Activated CD4-positive, alpha-beta T cell treated with anti-CD3 and anti-CD28 coated beads, Interleukin-2, Interleukin-6, amounts not matched to agents 100 ng/mL and 50 ng/mL, durations not matched to agents 16 hours and 8 hours (primary cell): Measurements from ENCODE around the gene HFE.
"Not testable (repeated sequence)": the region's sequence is repeated elsewhere in the genome, so short reads cannot be mapped to it uniquely, and the experiment has no call there.

Source experiments
- DNase-seq: peaks from one replicate; pipeline ENCODE4 v3.0.0-alpha.2; 2020

Gene HFE

DNA sequence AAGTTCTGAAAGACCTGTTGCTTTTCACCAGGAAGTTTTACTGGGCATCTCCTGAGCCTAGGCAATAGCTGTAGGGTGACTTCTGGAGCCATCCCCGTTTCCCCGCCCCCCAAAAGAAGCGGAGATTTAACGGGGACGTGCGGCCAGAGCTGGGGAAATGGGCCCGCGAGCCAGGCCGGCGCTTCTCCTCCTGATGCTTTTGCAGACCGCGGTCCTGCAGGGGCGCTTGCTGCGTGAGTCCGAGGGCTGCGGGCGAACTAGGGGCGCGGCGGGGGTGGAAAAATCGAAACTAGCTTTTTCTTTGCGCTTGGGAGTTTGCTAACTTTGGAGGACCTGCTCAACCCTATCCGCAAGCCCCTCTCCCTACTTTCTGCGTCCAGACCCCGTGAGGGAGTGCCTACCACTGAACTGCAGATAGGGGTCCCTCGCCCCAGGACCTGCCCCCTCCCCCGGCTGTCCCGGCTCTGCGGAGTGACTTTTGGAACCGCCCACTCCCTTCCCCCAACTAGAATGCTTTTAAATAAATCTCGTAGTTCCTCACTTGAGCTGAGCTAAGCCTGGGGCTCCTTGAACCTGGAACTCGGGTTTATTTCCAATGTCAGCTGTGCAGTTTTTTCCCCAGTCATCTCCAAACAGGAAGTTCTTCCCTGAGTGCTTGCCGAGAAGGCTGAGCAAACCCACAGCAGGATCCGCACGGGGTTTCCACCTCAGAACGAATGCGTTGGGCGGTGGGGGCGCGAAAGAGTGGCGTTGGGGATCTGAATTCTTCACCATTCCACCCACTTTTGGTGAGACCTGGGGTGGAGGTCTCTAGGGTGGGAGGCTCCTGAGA, at the start of gene HFE:
TSS of gene HFE (plus strand) at position 146 of the 832 bp plus-strand sequence. CDS start at position 158, 12 bp downstream.
- DNase-seq = peak; percentile 25

DNA sequence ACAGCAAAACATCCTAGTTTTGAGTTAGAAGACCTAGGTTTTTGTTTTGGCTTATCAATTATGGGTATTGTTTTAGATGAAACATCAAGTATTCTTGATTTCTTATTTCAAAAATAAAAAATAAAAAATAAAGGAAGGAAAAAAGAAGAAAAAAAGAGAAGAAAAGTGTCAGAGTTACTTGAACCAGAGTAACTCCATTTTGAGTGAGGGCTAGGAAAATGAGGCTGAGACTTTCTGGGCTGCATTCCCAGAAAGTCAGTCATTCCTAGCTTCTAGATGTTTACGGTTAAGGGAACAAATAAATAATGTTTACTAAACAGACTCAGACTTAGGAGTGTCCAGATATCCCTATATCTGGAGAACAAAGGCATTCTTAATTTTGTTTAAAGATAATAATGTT, 45.3 kb upstream of the HFE start:
- DNase-seq = no peak

- peak; percentile 93 for DNase-seq
Observed at GRCh38 chr6:26043384-26044139, 43.7 kb upstream of the HFE start.

DNA sequence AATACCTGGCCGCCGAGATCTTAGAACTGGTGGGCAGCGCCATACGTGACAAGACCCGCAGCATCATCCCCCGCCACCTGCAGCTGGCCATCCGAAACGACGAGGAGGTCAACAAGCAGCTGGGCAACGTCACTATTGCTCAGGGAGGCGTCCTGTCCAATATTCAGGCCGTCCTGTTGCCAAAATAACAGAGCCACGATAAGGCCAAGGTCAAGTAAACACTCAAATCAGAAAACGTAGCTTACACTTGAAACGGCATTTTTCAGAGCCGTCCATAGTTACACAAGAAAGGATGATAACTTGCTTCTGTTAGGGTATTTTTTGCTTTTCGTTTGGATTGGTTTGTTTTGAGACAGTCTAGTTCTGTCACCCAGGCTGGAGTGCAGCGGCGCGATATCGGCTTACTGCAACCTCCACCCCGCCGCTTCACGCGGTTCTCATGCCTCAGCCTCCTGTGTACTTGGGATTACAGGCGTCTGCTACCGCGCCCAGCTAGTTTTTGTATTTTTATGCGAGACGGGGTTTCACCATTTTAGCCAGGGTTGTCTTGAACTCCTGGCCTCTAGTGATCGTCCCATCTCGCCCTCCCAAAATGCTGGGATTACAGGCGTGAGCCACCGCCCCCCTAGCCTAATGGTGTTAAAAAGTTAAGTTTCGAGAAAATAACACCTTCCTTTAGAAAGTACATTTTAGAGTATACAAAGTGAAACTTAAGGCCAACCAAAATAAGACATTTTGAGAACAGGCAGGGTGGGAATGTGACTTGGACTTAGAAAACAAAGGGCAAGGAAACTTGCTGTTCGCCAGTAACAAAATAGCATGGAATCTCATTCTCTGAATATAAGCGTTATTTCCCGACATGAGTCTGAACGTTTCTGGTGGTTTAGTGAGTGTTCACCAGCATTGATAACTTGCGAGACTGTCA, 42.8 kb upstream of the HFE start:
- peak; percentile 69 for DNase-seq

DNA sequence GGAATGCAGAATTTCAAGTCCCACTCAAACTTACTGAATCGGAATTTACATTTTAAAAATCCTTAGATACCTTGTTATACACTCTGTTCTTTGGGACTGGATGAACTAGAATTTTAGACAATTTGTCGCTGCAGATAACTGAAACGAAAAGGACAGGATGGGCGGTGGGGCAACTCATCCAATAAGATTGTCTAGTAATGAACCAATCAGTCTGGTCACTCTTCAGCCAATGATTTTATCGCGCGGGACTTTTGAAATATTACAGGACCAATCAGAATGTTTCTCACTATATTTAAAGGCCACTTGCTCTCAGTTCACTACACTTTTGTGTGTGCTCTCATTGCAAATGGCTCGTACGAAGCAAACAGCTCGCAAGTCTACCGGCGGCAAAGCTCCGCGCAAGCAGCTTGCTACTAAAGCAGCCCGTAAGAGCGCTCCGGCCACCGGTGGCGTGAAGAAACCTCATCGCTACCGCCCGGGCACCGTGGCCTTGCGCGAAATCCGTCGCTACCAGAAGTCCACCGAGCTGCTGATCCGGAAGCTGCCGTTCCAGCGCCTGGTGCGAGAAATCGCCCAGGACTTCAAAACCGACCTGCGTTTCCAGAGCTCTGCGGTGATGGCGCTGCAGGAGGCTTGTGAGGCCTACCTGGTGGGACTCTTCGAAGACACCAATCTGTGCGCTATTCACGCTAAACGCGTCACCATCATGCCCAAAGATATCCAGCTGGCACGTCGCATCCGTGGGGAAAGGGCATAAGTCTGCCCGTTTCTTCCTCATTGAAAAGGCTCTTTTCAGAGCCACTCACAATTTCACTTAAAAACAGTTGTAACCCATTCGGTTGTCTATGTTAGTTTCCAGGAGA, 41.9 kb upstream of the HFE start:
- DNase-seq = peak; percentile 94

DNA sequence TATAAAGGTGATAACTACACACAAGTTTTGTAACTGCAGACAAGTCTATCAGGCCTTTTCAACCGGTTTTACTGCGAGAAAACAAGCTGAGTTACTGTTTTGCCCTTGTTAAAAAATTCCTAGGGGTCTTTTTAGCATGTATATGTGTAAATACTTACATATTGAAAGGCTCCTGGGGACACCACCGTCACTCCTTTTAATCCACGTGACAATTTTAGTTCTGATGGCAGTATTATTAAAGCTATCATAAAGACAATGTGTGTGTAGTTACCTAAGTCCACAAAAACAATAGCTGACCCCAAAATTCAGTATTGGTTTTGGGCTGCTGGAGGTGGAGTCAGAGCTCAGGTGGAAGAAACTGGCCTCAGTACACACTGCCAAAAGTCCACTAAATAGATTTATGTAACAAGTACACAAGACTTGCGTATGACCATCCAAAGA, 41.3 kb upstream of the HFE start:
- no peak for DNase-seq

DNA sequence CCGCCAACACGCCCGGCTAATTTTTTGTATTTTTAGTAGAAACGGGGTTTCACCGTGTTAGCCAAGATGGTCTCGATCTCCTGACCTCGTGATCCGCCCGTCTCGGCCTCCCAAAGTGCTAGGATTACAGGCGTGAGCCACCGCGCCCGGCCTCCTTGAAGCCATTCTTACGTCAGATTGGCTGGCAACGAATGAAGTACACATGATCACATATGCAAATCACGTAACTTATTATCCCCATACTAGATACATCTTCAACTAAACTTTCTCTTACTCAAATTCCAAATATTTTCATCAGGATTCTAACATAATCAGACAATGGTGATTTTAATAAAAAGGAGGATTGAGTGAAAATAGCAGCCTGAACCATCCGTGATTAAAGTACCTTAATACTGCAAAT, 39.9 kb upstream of the HFE start:
- not testable (repeated sequence) for DNase-seq

GRCh38 chr6:26048590-26048989, 38.6 kb upstream of the HFE start:
- no peak for DNase-seq

DNA sequence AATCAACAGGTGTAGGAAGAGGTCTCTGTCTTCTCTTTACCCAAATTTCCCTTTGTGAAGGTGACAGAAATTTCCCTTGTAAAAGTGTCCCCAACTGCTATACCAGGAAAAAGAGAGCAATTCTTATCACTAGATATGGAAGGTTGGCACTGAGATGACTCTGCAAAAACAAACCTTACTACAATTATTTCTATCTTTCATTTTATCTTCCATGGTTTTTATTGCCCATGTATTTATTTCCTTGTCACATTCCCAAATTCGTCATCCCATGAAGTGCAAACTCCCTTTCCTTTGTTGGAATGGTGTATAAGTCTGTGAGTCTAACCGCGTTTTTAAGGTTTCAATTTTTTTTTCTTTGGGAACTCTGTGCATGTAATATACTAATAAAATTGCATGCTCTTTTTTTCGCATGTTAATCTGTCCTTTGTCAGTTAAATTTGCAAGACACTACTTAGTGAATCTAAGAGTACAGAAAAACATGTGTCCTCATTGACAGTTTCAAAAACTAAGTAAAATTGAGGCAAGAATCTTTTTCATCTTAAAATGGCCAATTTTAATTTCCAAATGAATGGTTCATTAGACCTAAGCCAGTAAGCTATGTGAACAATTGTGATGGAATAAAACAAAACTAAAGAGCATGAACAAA, 35.4 kb upstream of the HFE start:
- DNase-seq = no peak

DNA sequence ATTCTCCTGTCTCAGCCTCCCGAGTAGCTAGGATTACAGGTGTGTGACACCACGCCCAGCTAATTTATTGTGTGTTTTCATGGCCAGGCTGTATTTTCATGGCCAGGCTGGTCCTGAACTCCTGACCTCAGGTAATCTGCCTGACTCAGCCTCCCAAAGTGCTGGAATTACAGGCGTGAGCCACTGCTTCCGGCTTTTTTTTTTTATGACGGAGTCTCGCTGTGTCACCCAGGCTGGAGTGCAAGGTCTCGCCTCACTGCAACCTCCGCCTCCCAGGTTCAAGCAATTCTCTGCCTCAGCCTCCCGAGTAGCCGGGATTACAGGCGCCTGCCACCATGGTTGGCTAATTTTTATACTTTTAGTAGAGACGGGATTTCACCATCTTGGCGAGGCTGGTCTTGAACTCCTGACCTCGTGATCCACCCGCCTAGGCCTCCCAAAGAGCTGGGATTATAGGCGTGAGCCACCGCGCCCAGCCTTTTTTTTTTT, 34.4 kb upstream of the HFE start:
- not testable (repeated sequence) for DNase-seq

DNA sequence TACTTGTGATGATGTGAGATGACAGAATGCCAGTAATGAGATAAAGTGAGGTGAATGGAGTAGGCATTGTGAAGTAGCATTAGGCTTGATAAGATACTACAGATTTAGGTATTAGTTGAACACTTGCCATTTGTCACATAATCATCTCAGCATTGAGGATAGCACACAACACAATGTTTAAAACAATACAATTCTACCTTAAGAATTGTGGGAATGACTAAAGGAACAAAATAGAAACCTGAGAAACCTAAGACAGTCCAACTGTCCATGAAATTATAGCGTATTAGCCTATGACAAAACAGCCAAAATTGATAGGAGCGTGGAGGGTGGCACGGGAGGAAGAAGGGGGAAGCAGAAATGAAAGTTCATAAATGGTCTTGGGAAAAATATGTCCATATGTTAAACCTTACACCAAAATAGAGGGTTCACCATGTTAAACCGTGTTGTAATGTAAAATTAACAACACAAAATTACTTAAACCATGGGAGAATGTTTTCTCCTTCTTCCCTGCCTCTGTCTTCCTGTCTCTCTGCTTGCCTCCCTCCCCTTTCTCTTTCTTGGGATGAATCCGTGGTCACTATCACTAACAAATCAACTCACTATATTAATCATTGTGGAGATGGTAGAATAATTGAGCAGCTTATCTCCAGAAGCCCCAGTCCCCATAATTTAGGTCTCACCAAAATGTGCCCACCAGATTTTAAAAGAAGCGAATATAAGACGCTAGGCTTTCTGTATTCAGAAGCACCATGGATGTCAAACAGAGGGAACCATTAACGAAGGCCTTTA, 33.0 kb upstream of the HFE start:
- DNase-seq = peak; percentile 40

DNA sequence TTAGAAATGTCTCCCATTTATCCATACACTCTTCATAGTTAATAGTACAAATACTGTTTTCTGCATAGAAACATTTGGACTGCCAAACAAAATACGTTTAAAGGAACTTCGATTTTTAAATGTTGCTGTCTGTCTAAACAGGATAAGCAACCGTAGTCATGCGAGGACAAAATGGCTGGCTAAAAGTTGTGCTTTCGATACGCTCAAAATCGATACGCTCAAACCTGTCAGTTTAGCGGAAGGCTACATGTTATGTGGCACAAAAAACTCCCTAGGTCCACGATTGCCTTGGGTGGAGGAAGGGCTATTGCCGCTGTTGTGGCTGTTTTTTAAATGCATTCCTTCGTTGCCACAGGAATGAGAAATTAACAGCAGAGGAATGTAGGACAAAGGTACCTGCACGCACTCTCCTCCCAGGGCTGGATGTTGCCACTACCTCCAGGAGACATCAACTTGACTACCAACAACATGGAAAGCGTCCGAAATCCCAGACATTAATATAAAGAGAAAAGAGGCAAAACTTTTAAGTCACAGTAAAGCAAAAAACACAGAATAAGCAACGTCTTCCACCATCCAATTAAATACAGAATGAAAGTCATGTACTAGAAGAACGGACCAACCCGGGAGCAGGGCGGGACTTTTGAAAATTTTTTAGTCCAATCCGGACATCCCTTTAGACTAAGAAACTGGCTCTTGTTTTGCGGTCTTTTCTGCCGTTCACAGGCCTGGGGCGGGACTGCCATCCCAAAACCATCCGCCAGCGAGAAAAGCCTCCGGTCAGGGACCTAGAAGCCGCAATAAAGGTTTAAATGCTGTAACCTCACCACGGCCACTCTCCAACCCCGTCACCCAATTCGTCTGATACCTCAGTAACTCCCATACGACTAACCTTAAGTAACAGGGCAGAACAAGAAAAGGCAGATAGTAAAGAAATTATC, 32.2 kb upstream of the HFE start:
- DNase-seq = peak; percentile 95

DNA sequence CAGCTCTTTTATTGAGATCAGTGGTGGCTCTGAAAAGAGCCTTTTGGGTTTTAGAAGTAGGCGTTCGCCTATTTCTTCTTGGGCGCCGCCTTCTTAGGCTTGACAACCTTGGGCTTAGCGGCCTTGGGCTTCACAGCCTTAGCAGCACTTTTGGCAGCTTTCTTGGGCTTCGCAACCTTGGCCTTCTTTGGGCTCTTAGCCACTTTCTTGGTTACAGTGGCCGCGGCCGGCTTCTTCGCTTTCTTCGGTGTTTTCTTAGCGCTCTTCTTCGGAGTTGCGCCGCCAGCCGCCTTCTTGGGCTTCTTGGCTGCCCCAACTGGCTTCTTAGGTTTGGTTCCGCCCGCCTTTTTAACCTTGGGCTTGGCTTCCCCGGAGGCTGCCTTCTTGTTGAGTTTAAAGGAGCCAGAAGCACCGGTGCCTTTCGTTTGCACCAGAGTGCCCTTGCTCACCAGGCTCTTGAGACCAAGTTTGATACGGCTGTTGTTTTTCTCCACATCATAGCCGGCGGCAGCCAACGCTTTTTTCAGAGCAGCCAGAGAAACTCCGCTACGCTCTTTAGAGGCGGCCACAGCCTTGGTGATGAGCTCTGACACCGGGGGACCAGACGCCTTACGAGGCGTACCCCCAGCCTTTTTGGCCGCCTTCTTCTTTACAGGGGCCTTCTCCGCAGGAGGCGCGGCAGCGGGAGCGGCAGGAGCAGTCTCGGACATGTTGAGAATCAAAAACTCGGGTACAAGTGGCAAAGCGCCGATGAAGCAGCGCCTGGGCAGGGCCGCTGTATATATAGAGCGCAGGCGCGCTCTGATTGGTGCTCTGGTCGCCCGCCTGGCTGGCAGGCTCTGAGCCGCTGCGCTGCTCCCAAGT, 31.3 kb upstream of the HFE start:
- peak; percentile 95 for DNase-seq

- peak; percentile 37 for DNase-seq
Observed at GRCh38 chr6:26056583-26057350, 30.5 kb upstream of the HFE start.

DNA sequence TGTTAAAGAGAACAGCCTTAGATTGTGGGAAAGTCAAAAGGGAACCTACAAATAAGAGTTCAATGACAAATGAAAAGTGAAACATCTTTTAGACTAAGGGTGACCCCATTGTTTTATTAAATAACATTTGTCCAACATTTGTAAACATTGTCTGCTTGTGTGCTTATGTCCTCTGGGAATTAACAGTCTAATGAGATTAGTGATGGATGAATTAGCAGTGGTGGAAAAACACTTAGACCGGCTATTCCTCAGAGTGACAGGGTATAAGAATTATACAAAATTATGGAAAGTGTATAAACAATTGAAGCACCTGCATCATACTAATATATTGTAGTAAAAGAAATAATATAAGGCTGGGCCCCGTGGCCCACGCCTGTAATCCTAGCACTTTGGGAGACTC, 29.3 kb upstream of the HFE start:
- no peak for DNase-seq

DNA sequence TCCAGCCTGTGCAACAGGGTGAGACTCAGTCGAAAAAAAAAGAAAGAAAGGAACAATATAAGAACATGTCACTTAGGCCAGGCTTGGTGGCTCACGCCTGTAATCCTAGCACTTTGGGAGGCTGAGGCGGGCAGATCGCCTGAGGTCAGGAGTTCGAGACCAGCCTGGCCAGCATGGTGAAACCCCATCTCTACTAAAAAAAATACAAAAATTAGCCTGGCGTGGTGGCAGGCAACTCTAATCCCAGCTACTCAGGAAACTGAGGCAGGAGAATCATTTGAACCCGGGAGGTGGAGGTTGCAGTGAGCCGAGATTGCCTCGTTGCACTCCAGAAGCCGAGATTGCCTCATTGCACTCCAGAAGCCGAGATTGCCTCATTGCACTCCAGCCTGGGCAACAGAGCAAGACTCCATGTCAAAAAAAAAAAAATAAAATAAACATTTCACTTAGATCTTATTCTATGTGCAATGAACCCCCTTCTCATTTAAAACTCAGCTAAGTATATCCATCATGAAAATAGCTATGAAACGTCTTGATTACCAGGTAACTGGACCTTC, 28.7 kb upstream of the HFE start:
- DNase-seq = not testable (repeated sequence)

DNA sequence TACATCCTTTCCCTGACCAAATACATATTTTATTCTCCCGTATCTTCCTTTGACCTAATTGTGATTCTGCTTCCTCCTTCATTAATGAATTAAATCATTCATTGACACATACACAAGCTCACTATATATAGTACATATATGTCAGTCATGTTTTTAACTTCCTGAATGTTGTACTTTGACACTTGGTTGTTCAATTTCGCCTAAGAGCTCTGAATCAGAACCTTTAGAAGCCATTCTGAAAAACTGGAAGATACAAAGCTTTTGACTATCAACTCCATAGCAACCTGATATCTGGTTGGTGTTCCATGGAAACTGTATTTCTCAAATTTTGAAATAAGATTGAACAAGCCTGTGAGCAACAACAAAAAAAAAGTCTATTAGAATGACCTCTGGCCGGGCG, 27.3 kb upstream of the HFE start:
- no peak for DNase-seq
